ENCODE results near the gene BCL2A1. TPM values are rescaled to one million over a fixed set of nuclear protein-coding genes. Genes with fewer than 3 reads are reported as not detected.
"Not testable (repeated sequence)": the region's sequence is repeated elsewhere in the genome, so short reads cannot be mapped to it uniquely, and the experiment has no call there.

BCL2A1 gene
- 10 to 100 TPM; 33.6 to 34.6 TPM for total RNA-seq

DNA sequence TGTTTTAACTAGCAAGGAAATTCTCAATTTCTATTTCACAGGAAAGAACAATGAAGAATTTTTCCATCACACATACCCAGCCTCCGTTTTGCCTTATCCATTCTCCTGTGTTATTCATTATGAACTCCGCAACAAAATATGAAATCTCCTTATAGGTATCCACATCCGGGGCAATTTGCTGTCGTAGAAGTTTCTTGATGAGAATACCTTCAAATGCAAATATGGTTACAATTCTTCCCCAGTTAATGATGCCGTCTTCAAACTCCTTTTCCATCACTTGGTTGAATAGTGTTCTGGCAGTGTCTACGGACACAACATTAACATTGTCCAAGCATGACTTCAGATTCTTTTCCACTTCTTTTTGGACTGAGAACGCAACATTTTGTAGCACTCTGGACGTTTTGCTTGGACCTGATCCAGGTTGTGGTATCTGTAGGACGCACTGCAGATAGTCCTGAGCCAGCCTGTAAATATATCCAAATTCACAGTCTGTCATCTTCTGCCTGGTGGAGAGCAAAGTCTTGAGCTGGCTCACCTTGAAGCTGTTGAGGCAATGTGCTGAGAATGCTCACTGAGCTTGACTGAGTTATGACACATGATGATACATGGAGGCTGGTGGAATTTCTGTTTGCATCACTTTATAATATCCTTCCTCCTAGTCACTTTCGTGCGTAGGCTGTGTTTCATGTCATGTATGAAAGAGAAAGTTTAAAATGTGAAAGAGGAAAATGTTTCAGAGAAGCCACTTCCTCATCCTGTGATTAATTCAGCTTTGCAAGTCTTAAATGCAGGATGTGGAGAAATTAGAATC, at the start of gene BCL2A1:
TSS of gene BCL2A1 (minus strand) at position 573 of the 811 bp plus-strand sequence. CDS start at position 496, 77 bp downstream.
- H3K4me1 Mint-ChIP-seq, result peaks cover 44% of the 10 kb centered on the region
- H3K36me3 Mint-ChIP-seq, result peaks cover 7% of the 10 kb centered on the region
- ATAC-seq (ENCODE audit: low read depth) (peak; percentile 75), DNase-seq (peak; percentile 48)
- no peaks in the 10 kb centered on the region for H3K27me3 Mint-ChIP-seq
- POLR2A ChIA-PET, result interaction anchor here (0.6 to 6.3 kb wide), 5 partner anchors 12 to 89 kb away, joined by 3 to 92 read pairs (median 7); partner anchors contain the start of gene MTHFS
- H3K9me3 Mint-ChIP-seq, result peaks cover 2% of the 10 kb centered on the region
- peak within 1 kb of the TSS; percentile 95 for H3K4me3 Mint-ChIP-seq
- H3K27ac Mint-ChIP-seq, result peak within 1 kb of the TSS; percentile 96

DNA sequence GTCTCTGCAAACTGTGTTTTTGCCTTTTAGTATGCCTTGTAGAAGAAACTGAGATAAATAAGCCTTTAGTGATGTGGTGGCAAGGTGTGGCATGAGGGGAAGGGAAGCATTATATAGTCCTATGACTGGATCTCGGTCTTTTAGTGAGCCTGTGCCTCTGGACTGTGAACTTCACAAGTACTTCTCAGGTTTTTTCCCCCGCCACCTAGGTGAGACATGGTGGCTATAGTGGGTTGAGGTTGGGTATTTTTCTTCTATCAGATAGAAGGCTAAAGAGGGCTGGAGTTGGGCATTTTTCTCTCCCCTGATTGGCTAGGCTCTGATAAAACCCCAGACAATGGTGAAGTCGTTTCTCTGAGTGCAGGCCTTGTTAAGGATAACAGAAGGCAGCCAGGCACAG, 49.7 kb upstream of the BCL2A1 start:
- Mint-ChIP-seq H3K36me3 (no peaks in the 10 kb centered on the region), H3K27ac (no peak overlapping the region), H3K4me3 (no peak overlapping the region), H3K9me3 (no peaks in the 10 kb centered on the region), H3K27me3 (no peaks in the 10 kb centered on the region), H3K4me1 (peaks cover 5% of the 10 kb centered on the region)
- ATAC-seq (ENCODE audit: low read depth) (no peak), DNase-seq (no peak)
- POLR2A ChIA-PET, result no interaction called here

DNA sequence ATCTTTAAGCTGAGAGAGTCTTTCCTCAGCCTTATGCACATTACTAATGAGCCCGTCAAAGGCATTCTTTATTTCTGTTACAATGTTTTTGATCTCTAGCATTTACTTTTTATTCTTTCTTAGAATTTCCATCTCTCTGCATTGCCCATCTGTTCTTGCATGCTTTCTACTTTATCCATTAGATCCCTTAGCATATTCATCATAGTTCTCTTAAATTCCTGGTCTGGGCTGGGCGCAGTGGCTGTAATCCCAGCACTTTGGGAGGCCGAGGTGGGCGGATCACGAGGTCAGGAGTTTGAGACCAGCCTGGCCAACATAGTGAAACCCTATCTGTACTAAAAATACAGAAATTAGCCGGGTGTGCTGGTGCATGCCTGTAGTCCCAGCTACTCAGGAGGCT, 49.2 kb upstream of the BCL2A1 start:
- DNase-seq; H3K9me3 Mint-ChIP-seq; POLR2A ChIA-PET; H3K27me3 Mint-ChIP-seq; H3K4me1 Mint-ChIP-seq; H3K36me3 Mint-ChIP-seq; H3K4me3 Mint-ChIP-seq; ATAC-seq (ENCODE audit: low read depth); H3K27ac Mint-ChIP-seq: not testable (repeated sequence)

DNA sequence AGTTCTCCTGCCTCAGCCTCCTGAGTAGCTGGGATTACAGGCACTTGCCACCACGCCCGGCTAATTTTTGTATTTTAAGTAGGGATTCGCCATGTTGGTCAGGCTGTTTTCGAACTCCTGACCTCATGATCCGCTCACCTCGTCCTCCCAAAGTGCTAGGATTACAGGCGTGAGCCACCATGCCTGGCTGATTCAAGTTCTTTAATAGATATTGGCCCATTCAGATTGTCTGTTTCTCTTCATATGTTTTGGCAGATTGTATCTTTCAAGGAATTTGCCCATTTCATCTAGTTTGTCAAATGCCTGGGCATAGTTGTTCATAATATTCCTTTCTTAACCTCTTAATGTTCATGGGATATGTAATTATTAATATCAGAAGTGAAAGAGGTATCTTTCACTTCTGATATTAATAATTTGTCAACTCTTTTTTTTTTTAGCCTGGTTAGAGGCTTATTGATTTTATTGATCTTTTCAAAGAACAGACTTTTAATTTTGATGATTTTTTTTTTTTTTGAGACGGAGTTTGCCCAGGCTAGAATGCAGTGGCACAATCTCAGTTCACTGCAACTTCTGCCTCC, 48.3 kb upstream of the BCL2A1 start:
- Mint-ChIP-seq H3K27me3 (no peaks in the 10 kb centered on the region), H3K36me3 (no peaks in the 10 kb centered on the region), H3K9me3 (no peaks in the 10 kb centered on the region), H3K4me3 (no peak overlapping the region), H3K27ac (no peak overlapping the region), H3K4me1 (peaks cover 5% of the 10 kb centered on the region)
- POLR2A ChIA-PET, result no interaction called here
- DNase-seq, result no peak
- ATAC-seq (ENCODE audit: low read depth), result no peak

DNA sequence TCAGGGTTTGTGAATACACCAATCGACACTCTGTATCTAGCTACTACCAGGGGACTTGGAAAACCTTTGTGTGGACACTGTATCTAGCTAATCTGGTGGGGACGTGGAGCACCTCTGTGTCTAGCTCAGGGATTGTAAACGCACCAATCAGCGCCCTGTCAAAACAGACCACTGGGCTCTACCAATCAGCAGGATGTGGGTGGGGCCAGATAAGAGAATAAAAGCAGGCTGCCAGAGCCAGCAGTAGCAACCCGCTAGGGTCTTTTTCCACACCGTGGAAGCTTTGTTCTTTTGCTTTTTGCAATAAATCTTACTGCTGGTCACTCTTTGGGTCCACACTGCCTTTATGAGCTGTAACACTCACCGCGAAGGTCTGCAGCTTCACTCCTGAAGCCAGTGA, 46.1 kb upstream of the BCL2A1 start:
- H3K4me1 Mint-ChIP-seq; DNase-seq; POLR2A ChIA-PET; H3K27ac Mint-ChIP-seq; H3K9me3 Mint-ChIP-seq; H3K4me3 Mint-ChIP-seq; H3K27me3 Mint-ChIP-seq; H3K36me3 Mint-ChIP-seq; ATAC-seq (ENCODE audit: low read depth): not testable (repeated sequence)

DNA sequence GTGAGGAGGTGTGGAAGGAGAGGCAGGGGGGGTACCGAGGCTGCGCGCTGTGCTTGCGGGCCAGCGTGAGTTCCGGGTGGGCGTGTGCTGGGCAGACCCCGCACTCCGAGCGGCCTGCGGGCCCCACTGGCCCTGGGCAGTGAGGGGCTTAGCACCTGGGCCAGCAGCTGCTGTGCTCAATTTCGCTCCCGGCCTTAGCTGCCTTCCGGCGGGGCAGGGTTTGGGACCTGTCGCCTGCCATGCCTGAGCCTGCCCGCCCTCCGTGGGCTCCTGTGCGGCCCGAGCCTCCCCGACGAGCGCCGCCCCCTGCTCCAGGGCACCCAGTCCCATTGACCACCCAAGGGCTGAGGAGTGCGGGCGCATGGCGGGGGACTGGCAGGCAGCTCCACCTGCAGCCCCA, 45.5 kb upstream of the BCL2A1 start:
- DNase-seq; H3K36me3 Mint-ChIP-seq; ATAC-seq (ENCODE audit: low read depth); H3K9me3 Mint-ChIP-seq; H3K27me3 Mint-ChIP-seq; H3K4me1 Mint-ChIP-seq; POLR2A ChIA-PET; H3K4me3 Mint-ChIP-seq; H3K27ac Mint-ChIP-seq: not testable (repeated sequence)

DNA sequence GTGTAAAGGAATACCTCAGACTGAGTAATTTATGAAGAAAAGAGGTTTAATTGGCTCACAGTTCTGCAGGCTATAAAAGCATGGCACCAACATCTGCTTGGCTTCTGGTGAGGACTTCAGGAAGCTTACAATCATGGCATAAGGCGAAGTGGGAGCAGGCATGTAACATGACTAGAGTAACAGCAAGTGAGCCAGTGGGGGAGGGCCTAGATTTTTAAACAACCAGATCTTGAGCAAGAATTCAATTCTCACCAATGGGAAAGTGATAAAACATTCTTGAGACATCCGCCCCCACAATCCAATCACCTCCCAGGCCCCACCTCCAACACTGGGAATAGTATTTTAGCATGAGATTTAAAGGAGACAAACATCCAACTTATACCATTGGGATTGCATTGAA, 44.2 kb upstream of the BCL2A1 start:
- no peaks in the 10 kb centered on the region for H3K36me3 Mint-ChIP-seq
- peaks cover 4% of the 10 kb centered on the region for H3K27me3 Mint-ChIP-seq
- POLR2A ChIA-PET, result no interaction called here
- H3K9me3 Mint-ChIP-seq, result no peaks in the 10 kb centered on the region
- DNase-seq, result no peak
- peaks cover 2% of the 10 kb centered on the region for H3K4me1 Mint-ChIP-seq
- H3K27ac Mint-ChIP-seq, result no peak overlapping the region
- H3K4me3 Mint-ChIP-seq, result no peak overlapping the region
- ATAC-seq (ENCODE audit: low read depth), result no peak

DNA sequence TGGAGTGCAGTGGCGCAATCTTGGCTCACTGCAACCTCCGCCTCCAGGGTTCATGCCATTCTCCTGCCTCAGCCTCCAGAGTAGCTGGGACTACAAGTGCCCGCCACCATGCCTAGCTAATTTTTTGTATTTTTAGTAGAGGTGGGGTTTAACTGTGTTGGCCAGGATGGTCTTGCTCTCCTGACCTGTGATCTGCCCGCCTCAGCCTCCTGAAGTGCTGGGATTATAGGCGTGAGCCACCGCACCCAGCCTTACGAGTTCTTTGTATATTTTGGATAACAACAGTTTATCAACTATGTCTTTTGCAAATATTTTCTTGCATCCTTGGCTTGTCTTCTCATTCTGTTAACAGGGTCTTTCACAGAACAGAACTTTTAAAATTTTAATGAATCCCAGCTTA, 43.2 kb upstream of the BCL2A1 start:
- H3K36me3 Mint-ChIP-seq; H3K4me1 Mint-ChIP-seq; ATAC-seq (ENCODE audit: low read depth); DNase-seq; H3K27me3 Mint-ChIP-seq; H3K9me3 Mint-ChIP-seq; H3K27ac Mint-ChIP-seq; H3K4me3 Mint-ChIP-seq: not testable (repeated sequence)
- POLR2A ChIA-PET, result interaction anchor here (0.7 kb wide), 1 partner anchor 30 kb away, joined by 4 read pairs; no protein-coding TSS in a partner anchor

DNA sequence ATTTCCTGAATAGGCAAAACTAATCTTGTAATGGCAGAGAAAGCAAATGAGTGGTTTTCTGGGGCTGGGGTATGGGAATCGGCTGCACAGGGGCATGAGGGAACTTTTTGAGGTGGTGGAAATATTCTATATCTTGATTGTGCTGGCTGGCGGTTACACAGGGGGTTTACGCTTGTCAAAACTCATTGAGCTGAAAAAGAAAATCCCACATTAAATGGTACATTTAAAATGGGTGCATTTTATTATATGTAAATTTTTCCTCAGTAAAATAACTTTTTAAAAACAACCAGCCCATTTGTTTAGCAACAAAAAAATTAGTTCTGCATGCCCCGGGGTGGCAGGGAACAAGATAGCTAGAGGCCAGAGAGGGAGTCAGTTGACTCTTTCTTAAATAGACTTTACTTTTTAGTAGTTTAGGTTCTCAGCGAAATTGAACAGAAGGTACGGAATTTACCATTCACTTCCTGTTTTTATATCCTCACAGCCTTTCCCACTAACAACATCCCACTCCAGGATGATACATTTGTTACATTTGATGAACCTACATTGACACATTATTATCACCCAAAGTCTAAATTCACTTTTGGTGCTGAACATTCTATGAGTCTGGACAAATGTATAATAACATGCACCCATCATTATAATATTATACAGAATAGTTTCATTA, 41.2 kb upstream of the BCL2A1 start:
- POLR2A ChIA-PET, result no interaction called here
- no peak overlapping the region for H3K27ac Mint-ChIP-seq
- no peak overlapping the region for H3K4me3 Mint-ChIP-seq
- H3K9me3 Mint-ChIP-seq, result no peaks in the 10 kb centered on the region
- ATAC-seq (ENCODE audit: low read depth), result no peak
- no peaks in the 10 kb centered on the region for H3K4me1 Mint-ChIP-seq
- no peak for DNase-seq
- H3K36me3 Mint-ChIP-seq, result no peaks in the 10 kb centered on the region
- H3K27me3 Mint-ChIP-seq, result peaks cover 6% of the 10 kb centered on the region

DNA sequence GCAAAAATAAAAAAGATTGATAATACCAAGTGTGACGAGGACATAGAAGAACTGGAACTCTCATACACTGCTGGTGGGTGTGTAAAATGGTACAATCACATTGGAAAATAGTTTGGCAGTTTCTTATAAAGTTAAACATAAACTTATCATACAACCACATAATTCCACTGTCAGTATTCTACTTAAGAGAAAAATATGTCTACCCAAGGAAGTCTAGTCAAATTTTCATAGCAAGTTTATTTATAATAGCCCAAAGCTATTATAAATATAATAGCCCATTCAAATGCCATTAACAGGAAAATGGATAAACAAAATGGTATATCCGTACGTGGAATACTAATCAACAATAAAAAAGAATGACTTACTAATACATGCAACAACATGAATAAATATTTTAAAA, 40.6 kb upstream of the BCL2A1 start:
- POLR2A ChIA-PET, result no interaction called here
- Mint-ChIP-seq H3K9me3 (no peaks in the 10 kb centered on the region), H3K4me3 (no peak overlapping the region), H3K27ac (no peak overlapping the region), H3K27me3 (peaks cover 6% of the 10 kb centered on the region), H3K4me1 (no peaks in the 10 kb centered on the region), H3K36me3 (no peaks in the 10 kb centered on the region)
- ATAC-seq (ENCODE audit: low read depth) (no peak), DNase-seq (no peak)

DNA sequence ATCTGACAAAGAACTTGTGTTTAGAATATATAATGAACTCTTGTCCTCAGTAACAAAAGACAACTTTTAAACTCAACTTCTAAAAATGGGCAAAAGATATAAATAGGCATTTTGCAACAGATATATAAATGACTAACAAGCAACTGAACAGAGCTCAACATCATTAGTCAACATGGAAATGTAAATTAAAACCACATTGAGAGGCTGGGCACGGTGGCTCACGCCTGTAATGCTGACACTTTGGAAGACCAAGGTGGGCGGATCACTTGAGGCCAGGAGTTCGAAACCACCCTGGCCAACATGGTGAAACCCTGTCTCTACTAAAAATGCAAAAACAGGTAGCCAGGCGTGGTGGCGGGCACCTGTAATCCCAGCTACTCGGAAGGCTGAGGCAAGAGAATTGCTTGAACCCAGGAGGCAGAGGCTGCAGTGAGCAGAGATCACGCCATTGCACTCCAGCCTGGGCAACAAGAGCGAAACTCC, 40.1 kb upstream of the BCL2A1 start:
- H3K9me3 Mint-ChIP-seq; POLR2A ChIA-PET; H3K4me3 Mint-ChIP-seq; DNase-seq; H3K4me1 Mint-ChIP-seq; ATAC-seq (ENCODE audit: low read depth); H3K27ac Mint-ChIP-seq; H3K27me3 Mint-ChIP-seq; H3K36me3 Mint-ChIP-seq: not testable (repeated sequence)

DNA sequence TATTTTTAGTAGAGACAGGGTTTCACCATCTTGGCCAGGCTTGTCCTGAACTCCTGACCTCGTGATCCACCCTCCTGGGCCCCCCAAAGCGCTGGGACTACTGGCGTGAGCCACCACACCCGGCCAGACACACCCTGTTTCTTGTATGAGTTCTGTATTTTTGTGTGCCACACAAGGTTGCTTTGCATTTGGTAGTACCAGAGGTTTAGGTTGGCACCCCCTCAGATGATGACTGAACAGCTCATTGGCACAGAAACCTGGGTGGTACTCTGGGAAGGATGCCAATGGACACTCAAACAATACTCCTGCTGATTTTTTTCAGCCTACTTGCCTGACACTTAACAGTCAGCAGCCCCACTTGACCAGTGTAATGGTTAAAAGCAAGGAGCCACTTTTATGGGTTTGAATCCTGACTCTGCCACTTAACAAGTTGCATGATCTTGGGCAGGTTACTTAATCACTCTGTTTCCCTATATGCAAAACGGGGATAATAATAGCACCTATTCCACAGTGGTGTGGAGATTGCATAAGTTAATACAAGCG, 39.2 kb upstream of the BCL2A1 start:
- H3K4me3 Mint-ChIP-seq, result no peak overlapping the region
- no peaks in the 10 kb centered on the region for H3K4me1 Mint-ChIP-seq
- peaks cover 6% of the 10 kb centered on the region for H3K27me3 Mint-ChIP-seq
- POLR2A ChIA-PET, result no interaction called here
- DNase-seq, result no peak
- no peak for ATAC-seq (ENCODE audit: low read depth)
- H3K9me3 Mint-ChIP-seq, result no peaks in the 10 kb centered on the region
- H3K27ac Mint-ChIP-seq, result no peak overlapping the region
- no peaks in the 10 kb centered on the region for H3K36me3 Mint-ChIP-seq

DNA sequence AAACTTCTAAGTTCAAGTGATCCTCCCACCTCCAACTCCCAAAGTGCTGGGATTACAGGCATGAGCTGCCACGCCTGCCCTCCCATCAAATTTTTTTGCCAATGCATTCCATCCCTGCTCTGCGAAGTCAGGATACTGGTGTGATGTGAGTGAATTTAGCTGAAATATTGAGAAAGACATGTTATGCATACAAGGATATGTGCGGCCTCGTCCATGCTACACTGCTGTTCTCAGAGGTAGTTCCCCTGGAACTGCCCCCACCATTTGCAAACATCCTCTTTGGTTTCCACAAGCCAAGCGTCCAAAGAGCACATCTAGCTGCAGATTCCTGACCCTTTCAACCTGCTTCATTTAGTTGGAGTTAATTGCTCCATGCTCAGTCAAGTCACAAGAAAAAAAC, 36.5 kb upstream of the BCL2A1 start:
- peaks cover 6% of the 10 kb centered on the region for H3K27me3 Mint-ChIP-seq
- H3K36me3 Mint-ChIP-seq, result no peaks in the 10 kb centered on the region
- POLR2A ChIA-PET, result no interaction called here
- H3K27ac Mint-ChIP-seq, result no peak overlapping the region
- H3K4me1 Mint-ChIP-seq, result no peaks in the 10 kb centered on the region
- ATAC-seq (ENCODE audit: low read depth), result no peak
- H3K4me3 Mint-ChIP-seq, result no peak overlapping the region
- H3K9me3 Mint-ChIP-seq, result no peaks in the 10 kb centered on the region
- no peak for DNase-seq
